ENCODE measurements around the gene HEATR5A. TPM values are rescaled to one million over a fixed set of nuclear protein-coding genes. Genes with fewer than 3 reads are reported as not detected.

Gene HEATR5A
- total RNA-seq, 6 experiments from 2014 or later, result 59.7 to 83.3 (median 66.4) TPM

- DNase-seq, result no peak
- Mint-ChIP-seq H3K9me3 (no peaks in the 10 kb centered on the region), H3K27ac (no peak overlapping the region), H3K4me3 (no peak overlapping the region), H3K36me3 (ENCODE audit: low read depth) (peaks cover 3% of the 10 kb centered on the region), H3K27me3 (ENCODE audit: insufficient read depth) (no peaks in the 10 kb centered on the region), H3K4me1 (ENCODE audit: low read depth) (no peaks in the 10 kb centered on the region)
- TF ChIP-seq, protein P1, sequence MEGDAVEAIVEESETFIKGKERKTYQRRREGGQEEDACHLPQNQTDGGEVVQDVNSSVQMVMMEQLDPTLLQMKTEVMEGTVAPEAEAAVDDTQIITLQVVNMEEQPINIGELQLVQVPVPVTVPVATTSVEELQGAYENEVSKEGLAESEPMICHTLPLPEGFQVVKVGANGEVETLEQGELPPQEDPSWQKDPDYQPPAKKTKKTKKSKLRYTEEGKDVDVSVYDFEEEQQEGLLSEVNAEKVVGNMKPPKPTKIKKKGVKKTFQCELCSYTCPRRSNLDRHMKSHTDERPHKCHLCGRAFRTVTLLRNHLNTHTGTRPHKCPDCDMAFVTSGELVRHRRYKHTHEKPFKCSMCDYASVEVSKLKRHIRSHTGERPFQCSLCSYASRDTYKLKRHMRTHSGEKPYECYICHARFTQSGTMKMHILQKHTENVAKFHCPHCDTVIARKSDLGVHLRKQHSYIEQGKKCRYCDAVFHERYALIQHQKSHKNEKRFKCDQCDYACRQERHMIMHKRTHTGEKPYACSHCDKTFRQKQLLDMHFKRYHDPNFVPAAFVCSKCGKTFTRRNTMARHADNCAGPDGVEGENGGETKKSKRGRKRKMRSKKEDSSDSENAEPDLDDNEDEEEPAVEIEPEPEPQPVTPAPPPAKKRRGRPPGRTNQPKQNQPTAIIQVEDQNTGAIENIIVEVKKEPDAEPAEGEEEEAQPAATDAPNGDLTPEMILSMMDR (IDR thresholded peaks at IDR 0.05), result no peak
Observed at GRCh38 chr14:31395119-31395518, 25.2 kb downstream of the HEATR5A start.

DNA sequence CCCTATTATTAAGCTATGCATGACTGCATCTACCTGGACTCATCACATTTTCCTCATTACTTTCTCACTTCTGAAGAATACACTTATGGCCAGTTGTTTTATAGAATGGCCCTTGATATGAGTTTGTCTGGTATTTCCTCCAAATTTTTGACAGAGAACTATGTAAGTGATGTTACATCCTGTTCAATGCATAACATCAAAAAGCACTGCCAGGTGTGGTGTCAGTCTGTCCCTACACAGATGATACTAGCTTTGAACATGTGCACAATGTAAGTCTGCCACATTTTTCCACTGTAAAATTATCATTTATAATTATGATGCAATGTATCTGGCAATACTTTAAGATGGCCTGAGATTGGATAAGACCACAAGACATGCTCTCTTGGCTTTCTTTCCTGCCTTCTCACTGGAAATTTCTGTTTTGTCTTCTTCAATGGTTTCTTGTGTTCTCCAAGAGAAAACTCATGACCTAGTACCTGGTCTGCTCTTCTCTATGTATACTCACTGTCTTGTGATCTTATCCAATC lies 28.3 kb downstream of the HEATR5A start:
- TF ChIP-seq, protein P1 (IDR thresholded peaks at IDR 0.05), result no peak
- DNase-seq, result no peak
- no peak overlapping the region for H3K4me3 Mint-ChIP-seq
- H3K9me3 Mint-ChIP-seq, result no peaks in the 10 kb centered on the region
- no peaks in the 10 kb centered on the region for H3K4me1 Mint-ChIP-seq (ENCODE audit: low read depth)
- peaks cover 2% of the 10 kb centered on the region for H3K36me3 Mint-ChIP-seq (ENCODE audit: low read depth)
- H3K27ac Mint-ChIP-seq, result no peak overlapping the region
- no peaks in the 10 kb centered on the region for H3K27me3 Mint-ChIP-seq (ENCODE audit: insufficient read depth)

- Mint-ChIP-seq H3K9me3 (no peaks in the 10 kb centered on the region), H3K27ac (no peak overlapping the region), H3K36me3 (ENCODE audit: low read depth) (peaks cover 5% of the 10 kb centered on the region), H3K4me1 (ENCODE audit: low read depth) (no peaks in the 10 kb centered on the region), H3K27me3 (ENCODE audit: insufficient read depth) (no peaks in the 10 kb centered on the region), H3K4me3 (no peak overlapping the region)
- TF ChIP-seq, protein P1 (IDR thresholded peaks at IDR 0.05), result no peak
- no peak for DNase-seq
Observed at GRCh38 chr14:31391473-31391872, 28.9 kb downstream of the HEATR5A start.

GRCh38 chr14:31389946-31390345 lies 30.4 kb downstream of the HEATR5A start:
- H3K36me3 Mint-ChIP-seq (ENCODE audit: low read depth), result peaks cover 5% of the 10 kb centered on the region
- H3K4me3 Mint-ChIP-seq, result no peak overlapping the region
- no peaks in the 10 kb centered on the region for H3K4me1 Mint-ChIP-seq (ENCODE audit: low read depth)
- no peaks in the 10 kb centered on the region for H3K9me3 Mint-ChIP-seq
- TF ChIP-seq, protein P1 (IDR thresholded peaks at IDR 0.05), result no peak
- no peaks in the 10 kb centered on the region for H3K27me3 Mint-ChIP-seq (ENCODE audit: insufficient read depth)
- no peak overlapping the region for H3K27ac Mint-ChIP-seq
- no peak for DNase-seq

DNA sequence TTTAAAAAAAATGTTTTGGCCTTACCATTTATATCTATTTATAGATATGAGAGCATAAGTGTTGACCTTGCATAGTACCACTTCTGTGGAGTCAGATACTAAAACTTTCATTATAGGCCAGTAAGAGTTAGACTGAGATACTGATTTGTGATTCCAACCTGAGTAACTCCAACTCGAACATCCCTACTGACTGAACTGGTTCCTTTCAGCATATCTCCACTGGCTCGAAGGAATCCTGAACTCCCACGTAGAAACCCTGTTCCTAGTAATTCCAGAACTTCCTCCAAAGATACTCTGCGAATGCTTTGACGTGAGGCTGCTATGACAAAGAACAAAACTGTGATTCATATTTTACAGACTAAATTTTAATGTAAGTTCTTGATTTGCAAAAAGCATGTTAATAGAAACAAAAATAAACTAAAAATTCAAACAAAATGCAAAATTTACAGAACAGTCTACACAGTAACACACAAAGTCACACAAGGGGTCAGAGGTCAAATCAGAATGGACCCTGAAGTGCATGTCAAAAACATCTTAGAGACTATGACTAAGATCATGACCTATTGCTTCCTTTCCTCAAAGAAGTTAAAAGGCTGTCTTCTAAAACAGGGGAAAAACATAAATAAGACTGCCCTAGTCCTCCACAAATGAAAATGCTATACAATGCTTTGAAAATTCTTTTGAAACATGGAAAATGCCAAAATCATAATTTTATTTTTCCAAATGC lies 31.5 kb downstream of the HEATR5A start:
- Mint-ChIP-seq H3K36me3 (ENCODE audit: low read depth) (peaks cover 7% of the 10 kb centered on the region), H3K9me3 (no peaks in the 10 kb centered on the region), H3K4me3 (no peak overlapping the region), H3K4me1 (ENCODE audit: low read depth) (no peaks in the 10 kb centered on the region), H3K27me3 (ENCODE audit: insufficient read depth) (no peaks in the 10 kb centered on the region), H3K27ac (no peak overlapping the region)
- no peak for DNase-seq
- TF ChIP-seq, protein P1 (IDR thresholded peaks at IDR 0.05), result no peak
